ENCODE results near the gene S100A14.

- TF ChIP-seq CTCF (IDR thresholded peaks at IDR 0.05; ENCODE audit: low read depth, low read length, missing input control) (no peak), HNF4G (IDR thresholded peaks at IDR 0.05) (no peak), RAD21 (IDR thresholded peaks at IDR 0.05) (no peak), SP1 (IDR thresholded peaks at IDR 0.05) (no peak), HNF4A (conservative IDR thresholded peaks at IDR 0.05) (no peak), JUND (IDR thresholded peaks at IDR 0.05) (no peak)
- TF ChIP-seq, protein P1, sequence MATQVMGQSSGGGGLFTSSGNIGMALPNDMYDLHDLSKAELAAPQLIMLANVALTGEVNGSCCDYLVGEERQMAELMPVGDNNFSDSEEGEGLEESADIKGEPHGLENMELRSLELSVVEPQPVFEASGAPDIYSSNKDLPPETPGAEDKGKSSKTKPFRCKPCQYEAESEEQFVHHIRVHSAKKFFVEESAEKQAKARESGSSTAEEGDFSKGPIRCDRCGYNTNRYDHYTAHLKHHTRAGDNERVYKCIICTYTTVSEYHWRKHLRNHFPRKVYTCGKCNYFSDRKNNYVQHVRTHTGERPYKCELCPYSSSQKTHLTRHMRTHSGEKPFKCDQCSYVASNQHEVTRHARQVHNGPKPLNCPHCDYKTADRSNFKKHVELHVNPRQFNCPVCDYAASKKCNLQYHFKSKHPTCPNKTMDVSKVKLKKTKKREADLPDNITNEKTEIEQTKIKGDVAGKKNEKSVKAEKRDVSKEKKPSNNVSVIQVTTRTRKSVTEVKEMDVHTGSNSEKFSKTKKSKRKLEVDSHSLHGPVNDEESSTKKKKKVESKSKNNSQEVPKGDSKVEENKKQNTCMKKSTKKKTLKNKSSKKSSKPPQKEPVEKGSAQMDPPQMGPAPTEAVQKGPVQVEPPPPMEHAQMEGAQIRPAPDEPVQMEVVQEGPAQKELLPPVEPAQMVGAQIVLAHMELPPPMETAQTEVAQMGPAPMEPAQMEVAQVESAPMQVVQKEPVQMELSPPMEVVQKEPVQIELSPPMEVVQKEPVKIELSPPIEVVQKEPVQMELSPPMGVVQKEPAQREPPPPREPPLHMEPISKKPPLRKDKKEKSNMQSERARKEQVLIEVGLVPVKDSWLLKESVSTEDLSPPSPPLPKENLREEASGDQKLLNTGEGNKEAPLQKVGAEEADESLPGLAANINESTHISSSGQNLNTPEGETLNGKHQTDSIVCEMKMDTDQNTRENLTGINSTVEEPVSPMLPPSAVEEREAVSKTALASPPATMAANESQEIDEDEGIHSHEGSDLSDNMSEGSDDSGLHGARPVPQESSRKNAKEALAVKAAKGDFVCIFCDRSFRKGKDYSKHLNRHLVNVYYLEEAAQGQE (IDR thresholded peaks at IDR 0.05), result no peak
Measured at GRCh38 chr1:153608089-153608682, 7.9 kb downstream of the S100A14 start.
